Fibroblast of the aortic adventitia (primary cell): ENCODE measurements around the gene WDR36. TPM values are rescaled to one million over a fixed set of nuclear protein-coding genes. Genes with fewer than 3 reads are reported as not detected.

Source experiments
- DNase-seq: peaks from one replicate; pipeline ENCODE4 v3.0.0-alpha.2; 2010; ENCODE audit warnings: low read depth
- H3K4me3 ChIP-seq: 2 replicates; pipeline ENCODE4 v1.5.1; 2011; ENCODE audit warnings: low read depth, mild to moderate bottlenecking, control low read depth, low read length, moderate library complexity
- CTCF ChIP-seq: IDR thresholded peaks from 2 replicates; pipeline ENCODE4 v1.5.1; 2011; ENCODE audit warnings: mild to moderate bottlenecking, low read length, control low read depth, inconsistent platforms; ENCODE audit not compliant: insufficient read depth
- total RNA-seq: library from RNA; depleted of rRNA; stranded (reverse); fragments of >200 nt; gene quantifications from 2 replicates; pipeline ENCODE4 v1.2.3, GENCODE V29; 2012; ENCODE audit warnings: low replicate concordance

Gene WDR36
- total RNA-seq, 1 donor: 90.8 TPM

GRCh38 chr5:111142932-111143331, 50.8 kb downstream of the WDR36 start:
- DNase-seq: peak; percentile 22
- no peak for TF ChIP-seq CTCF

DNA sequence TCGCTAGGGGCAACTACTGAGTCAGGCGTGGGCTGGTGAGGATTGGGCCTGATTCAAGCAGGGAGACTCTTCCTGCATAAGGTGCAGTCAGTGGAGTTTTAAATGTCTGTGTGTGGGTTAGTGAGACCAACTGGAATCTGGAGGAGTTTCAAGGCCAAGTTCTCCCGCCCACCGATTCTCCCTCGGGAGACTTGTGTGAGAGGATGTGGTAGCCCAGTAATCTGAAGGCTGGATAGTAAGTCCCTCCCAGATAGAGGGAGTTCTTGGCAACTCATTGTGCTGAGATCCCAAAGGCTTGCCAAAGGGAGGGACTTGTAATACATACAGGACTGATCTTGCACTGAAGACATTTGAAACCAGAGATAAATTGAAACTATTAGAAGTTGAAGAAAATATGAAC, 51.8 kb downstream of the WDR36 start:
- no peak for TF ChIP-seq CTCF
- no peak overlapping the region for H3K4me3 ChIP-seq
- DNase-seq: peak; percentile 98

More at GRCh38 chr5:111142932-111143331, 50.8 kb downstream of the WDR36 start:
- no peak overlapping the region for H3K4me3 ChIP-seq

GRCh38 chr5:111144352-111144930, 52.3 kb downstream of the WDR36 start:
- no peak overlapping the region for H3K4me3 ChIP-seq
- peak; percentile 57 for DNase-seq

GRCh38 chr5:111146053-111146452, 53.9 kb downstream of the WDR36 start:
- H3K4me3 ChIP-seq: no peak overlapping the region
- no peak for TF ChIP-seq CTCF
- no peak for DNase-seq

More at GRCh38 chr5:111144352-111144930, 52.3 kb downstream of the WDR36 start:
- peak; percentile 39 for TF ChIP-seq CTCF

DNA sequence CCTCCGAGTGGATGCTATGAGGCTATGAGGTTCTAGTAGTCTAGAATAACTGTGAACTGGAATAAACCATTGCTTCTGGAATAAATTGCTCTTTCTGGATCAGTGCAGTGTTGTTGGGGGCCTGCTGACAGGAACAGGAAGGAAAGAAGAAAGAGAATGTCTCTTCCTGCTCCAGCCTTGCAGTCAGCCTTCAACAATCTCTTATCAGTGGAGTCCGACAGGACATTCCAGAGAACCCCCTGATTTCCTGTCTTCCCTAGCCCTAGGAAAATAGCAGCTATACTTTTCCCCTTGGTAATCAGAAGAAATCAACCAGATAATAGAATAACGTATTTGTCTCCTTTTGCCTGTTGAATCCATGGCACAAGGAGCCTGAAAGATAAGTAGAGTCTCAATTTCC, 55.4 kb downstream of the WDR36 start:
- TF ChIP-seq CTCF: no peak
- H3K4me3 ChIP-seq: no peak overlapping the region
- DNase-seq: no peak

- DNase-seq: no peak
- TF ChIP-seq CTCF: no peak
- no peak overlapping the region for H3K4me3 ChIP-seq
Observed at GRCh38 chr5:111151998-111152397, 59.9 kb downstream of the WDR36 start.

- H3K4me3 ChIP-seq: no peak overlapping the region
- no peak for TF ChIP-seq CTCF
- no peak for DNase-seq
Observed at GRCh38 chr5:111153483-111153882, 61.3 kb downstream of the WDR36 start.
